Fibroblast of lung (primary cell): ENCODE measurements around the gene POLN.

Experiments
- CTCF ChIP-seq, 2 donors: IDR thresholded peaks in 1 of 2; conservative IDR thresholded peaks in 1 of 2; 1 replicate in 1 of 2; 2 replicates in 1 of 2; pipeline ENCODE4 v1.5.1; 2011 to 2012; ENCODE audit warnings: low read length in 2 of 2, control low read depth in 1 of 2, inconsistent platforms in 1 of 2, low read depth in 1 of 2, mild to moderate bottlenecking in 1 of 2
- EZH2 ChIP-seq: IDR thresholded peaks from 2 replicates; pipeline ENCODE4 v1.5.1; 2012; ENCODE audit warnings: low read length, control low read depth, mild to moderate bottlenecking; ENCODE audit errors: missing control alignments

GRCh38 chr4:2067446-2068197 is 174.3 kb downstream of the POLN start:
- TF ChIP-seq CTCF (conservative IDR thresholded peaks at IDR 0.05 in 1 of 2, IDR thresholded peaks at IDR 0.05 in 1 of 2; ENCODE audit: low read depth in 1 of 2, low read length in 2 of 2): no peak
- no peak for TF ChIP-seq EZH2
